Hindlimb muscle (tissue), 1 donor: ENCODE data around the gene TMEM175. TPM values are rescaled to one million over a fixed set of nuclear protein-coding genes. Genes with fewer than 3 reads are reported as not detected.
"Not testable (repeated sequence)": the region's sequence is repeated elsewhere in the genome, so short reads cannot be mapped to it uniquely, and the experiment has no call there.

ENCODE experiments used
- DNase-seq: peaks from one replicate; pipeline ENCODE4 v3.0.0-alpha.2; 2013
- polyA plus RNA-seq: library from polyadenylated mRNA; unstranded; fragments of 120-200 nt; gene quantifications from one replicate; pipeline ENCODE4 v1.2.1, GENCODE V29; 2013; ENCODE audit not compliant: insufficient read length

Gene TMEM175
- polyA plus RNA-seq, 1 donor = 22.1 TPM

- no peak for DNase-seq
Measured at GRCh38 chr4:992297-993110, 60.2 kb downstream of the TMEM175 start.

DNA sequence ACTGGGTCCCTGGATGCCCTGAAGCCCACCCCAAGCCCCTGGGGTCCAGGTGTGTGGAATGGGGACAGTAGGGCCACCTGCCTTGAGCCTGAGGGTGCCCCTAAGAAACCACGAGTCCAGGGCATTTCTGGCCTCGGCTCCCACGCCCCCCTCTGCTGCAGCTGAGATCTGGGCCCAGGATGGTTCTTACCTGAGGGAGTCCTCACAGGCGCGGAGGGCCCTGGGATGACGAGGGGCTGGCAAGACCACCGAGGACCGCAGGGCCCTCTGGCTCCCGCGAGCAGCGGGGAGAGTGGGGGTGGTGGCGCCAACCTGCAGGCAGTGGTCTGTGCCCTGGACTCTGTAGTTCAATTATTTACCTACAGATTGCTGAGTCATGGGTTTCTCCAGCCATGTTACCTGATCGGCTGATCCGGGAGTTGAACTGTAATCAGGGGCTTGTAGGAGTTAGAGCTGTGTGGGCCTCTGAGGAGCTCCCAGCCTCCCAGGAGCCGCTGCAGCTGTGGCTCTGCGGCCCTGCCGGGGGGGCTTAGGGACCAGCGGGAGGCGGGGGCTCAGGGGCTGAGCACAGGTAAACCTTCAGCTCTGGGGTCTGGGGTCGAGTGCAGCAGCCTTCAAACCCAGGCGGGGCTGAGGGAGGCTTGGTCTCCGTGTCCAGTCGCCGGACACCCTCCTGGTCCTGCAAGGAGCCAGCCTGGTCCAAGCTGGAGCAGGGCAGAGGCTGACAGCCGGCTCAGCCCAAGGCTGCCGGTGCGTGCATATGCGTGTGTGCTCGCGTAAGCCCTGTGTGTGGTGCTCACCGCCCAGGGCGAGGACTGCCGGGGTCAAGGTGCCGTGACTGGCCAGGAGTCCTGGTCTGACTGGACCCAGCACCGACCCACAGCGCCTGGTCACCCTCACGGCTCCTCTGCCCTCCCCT is 61.1 kb downstream of the TMEM175 start, which contains the start of gene SLC26A1:
SLC26A1 (minus strand) TSS at position 294 of the 919 bp plus-strand sequence. CDS start 1,701 bp downstream, outside the sequence.
- DNase-seq = no peak

GRCh38 chr4:995311-996026 is 63.2 kb downstream of the TMEM175 start:
- no peak for DNase-seq

DNA sequence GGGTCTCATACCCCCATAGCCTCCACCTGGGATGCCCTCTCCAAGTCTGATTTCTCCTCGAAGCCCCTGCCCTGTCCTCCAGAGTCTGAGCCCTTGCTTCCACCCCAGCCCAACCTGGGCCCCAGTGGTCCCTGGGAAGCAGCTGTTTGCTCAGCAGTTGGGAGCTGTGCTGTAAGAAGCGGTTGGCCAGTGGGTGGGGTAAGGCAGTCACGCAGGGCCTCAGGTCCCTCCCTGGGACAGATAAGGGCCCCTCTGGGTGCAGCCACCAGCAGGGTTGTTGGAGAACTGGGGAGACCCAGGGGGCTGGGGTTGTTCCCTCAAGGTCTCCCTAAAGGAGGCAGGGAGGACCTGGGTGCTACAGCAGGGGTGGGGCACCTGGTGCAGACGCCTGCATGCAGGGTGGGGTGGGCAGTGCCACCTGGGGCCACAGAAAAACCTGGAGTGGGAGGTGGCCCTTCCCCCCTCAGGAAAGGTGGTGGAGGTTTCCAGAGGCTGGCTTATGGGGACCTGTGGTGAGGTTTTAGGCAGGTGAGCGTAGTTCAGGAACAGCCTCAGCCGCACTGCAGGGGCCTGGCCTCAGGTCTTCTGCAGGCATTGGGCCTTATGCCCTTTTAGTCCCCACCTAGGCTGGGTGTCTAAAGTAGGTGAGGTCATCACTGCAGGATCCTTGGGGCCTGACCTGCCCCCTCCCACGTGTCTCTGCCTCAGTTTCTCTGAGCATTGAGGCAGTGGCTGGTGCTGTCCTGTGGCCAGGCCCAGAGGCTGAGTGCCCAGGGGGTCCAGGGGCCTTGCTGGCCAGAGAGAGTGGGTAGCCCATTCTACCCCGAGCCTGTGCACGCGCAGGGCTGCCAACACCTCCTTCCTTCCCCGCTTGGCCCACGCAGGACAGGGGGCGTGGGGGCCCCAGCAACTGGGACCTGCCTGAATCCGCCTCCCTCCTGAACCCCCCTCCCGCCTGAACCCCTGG is 64.1 kb downstream of the TMEM175 start:
- no peak for DNase-seq

- DNase-seq = no peak
Measured at GRCh38 chr4:996997-997374, 64.7 kb downstream of the TMEM175 start.

- DNase-seq = no peak
Measured at GRCh38 chr4:997375-998071, 65.3 kb downstream of the TMEM175 start.

GRCh38 chr4:998096-998691 is 65.9 kb downstream of the TMEM175 start:
- DNase-seq = no peak

DNA sequence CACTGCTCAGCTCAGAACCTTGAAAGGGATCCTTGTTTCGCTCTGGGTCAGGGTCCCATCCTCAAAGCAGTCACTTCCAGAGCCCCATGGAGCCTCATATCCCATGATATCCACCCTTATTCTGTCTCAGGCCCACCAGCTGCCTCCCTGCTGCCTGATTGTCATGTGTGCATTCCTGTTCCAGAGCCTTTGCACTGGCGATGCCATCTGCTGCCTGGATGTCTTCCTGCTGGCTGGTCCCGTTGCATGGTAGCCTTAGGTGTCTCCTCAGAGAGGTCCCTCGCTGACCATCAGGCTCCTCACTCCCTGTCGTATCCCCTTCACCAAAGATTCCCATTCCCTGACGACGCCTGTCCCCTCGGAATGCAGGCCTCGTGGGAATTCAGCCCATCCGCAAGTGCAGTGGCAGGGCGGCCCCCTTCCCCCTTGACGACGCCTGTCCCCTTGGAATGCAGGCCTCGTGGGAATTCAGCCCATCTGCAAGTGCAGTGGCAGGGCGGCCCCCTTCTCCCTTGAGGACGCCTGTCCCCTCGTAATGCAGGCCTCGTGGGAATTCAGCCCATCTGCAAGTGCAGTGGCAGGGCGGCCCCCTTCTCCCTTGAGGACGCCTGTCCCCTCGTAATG is 67.1 kb downstream of the TMEM175 start:
- DNase-seq = not testable (repeated sequence)

- DNase-seq = no peak
Measured at GRCh38 chr4:999882-1000425, 67.7 kb downstream of the TMEM175 start.

GRCh38 chr4:1000686-1001260 is 68.5 kb downstream of the TMEM175 start:
- no peak for DNase-seq

GRCh38 chr4:1001561-1002130 is 69.4 kb downstream of the TMEM175 start:
- no peak for DNase-seq

DNA sequence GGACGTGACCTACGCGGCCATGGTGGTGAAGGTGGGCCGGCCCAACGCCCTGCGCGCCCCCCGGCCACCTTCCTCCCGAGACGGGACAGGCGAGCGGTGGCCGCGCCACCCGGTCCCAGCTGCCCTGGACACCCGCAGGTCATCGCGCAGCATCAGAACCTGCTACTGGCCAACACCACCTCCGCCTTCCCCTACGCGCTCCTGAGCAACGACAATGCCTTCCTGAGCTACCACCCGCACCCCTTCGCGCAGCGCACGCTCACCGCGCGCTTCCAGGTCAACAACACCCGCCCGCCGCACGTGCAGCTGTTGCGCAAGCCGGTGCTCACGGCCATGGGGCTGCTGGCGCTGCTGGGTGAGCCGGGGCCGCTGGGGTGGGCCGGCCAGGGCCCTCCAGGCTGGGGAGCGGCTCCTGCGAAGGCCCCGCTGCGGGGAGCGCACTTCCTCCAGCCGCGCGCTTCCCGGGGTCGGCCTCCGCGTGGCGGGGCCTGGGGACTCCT is 69.9 kb downstream of the TMEM175 start:
- no peak for DNase-seq

- DNase-seq = no peak
Measured at GRCh38 chr4:1002631-1003251, 70.5 kb downstream of the TMEM175 start.

- no peak for DNase-seq
Measured at GRCh38 chr4:1003271-1004070, 71.2 kb downstream of the TMEM175 start.

DNA sequence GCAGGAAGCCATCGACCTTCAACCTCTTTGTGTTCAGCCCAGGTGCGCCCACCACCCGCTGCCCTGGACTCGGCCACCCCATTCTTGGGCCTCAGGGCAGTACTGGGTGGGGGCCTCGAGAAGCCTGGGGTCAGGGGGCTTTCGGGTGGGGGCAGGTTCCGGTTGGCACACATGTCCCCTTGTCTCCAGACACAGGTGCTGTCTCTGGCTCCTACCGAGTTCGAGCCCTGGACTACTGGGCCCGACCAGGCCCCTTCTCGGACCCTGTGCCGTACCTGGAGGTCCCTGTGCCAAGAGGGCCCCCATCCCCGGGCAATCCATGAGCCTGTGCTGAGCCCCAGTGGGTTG is 71.8 kb downstream of the TMEM175 start:
- DNase-seq = no peak

- DNase-seq = no peak
Measured at GRCh38 chr4:1004557-1005485, 72.6 kb downstream of the TMEM175 start.
